ENCODE measurements around the gene LENG8.

Gene LENG8

DNA sequence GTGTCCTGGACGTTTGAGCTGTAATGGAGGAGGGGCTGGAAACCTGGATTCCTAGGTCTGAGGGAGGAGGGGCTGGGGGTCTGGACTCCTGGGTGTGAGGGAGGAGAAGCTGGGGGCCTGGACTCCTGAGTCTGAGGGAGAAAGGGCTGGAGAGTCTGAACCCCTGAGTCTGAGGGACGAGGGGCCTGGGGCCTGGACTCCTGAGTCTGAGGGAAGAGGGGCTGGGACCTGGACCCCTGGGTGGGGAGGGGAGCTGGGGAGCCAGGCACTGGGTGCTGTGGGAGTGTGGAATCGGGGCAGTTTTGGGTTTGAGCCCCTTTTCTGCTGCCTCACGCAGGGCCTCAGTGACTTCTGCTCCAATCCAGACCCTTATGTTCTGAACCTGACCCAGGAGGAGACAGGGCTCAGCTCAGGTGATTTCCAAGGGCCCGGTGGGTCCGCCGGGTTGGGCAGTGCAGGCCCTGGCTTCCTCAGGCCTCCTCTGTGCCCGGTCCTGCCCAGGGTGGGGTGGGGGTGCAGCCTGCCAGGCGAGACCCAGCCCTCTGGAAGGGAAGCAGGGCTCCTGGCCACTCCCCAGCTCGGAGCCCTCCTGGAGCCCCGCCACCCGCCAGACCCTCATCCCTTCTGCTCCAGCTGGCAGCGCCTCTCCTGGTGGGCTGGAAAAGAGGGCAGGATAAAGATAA lies 19.3 kb upstream of the LENG8 start:
- TF ChIP-seq, protein P1, sequence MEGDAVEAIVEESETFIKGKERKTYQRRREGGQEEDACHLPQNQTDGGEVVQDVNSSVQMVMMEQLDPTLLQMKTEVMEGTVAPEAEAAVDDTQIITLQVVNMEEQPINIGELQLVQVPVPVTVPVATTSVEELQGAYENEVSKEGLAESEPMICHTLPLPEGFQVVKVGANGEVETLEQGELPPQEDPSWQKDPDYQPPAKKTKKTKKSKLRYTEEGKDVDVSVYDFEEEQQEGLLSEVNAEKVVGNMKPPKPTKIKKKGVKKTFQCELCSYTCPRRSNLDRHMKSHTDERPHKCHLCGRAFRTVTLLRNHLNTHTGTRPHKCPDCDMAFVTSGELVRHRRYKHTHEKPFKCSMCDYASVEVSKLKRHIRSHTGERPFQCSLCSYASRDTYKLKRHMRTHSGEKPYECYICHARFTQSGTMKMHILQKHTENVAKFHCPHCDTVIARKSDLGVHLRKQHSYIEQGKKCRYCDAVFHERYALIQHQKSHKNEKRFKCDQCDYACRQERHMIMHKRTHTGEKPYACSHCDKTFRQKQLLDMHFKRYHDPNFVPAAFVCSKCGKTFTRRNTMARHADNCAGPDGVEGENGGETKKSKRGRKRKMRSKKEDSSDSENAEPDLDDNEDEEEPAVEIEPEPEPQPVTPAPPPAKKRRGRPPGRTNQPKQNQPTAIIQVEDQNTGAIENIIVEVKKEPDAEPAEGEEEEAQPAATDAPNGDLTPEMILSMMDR (conservative IDR thresholded peaks at IDR 0.05) = no peak
- no peak for TF ChIP-seq ZFX (IDR thresholded peaks at IDR 0.05)
- no peak overlapping the region for H3K27ac ChIP-seq

DNA sequence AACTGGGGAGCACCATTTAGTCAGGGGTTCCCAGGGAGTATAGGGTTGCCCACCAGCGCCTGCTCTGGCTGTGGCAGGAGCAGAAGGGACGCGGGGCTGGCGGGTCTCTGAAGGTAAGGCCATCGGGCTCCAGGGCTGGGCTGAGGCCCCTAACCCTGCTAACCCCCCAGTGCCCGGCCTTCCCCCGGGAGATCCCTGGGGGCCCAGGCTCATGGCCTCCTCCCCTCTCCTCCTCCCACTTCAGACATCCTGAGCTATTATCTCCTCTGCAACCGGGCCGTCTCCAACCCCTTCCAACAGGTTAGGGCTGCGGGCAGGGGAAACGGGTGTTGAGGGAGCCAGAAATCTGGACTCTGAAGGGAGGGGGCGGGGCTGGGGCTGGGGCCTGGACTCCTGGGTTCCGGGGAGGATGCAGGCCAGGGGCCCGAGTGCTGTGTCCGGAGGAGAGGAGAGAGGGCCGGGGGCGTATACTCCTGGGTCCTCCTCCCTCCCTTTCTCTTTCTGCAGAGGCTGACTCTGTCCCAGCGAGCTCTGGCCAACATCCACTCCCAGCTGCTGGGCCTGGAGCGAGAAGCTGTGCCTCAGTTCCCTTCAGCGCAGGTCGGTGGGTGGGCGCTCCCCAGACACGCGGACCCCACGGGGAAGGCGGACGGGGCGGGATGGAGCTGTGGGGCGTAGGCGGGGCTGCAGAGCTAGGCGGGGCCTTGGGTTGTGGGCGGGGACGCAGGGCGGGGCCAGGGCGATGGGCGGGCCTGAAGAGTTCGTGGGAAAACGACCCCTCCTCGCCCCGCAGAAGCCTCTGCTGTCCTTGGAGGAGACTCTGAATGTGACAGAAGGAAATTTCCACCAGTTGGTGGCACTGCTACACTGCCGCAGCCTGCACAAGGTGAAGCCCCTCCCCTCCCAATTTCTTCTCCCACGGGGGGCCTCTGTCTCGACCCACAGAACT lies 18.4 kb upstream of the LENG8 start:
- TF ChIP-seq, protein P1 (conservative IDR thresholded peaks at IDR 0.05) = no peak; the same call in 1 of the 2 replicates
- no peak for TF ChIP-seq ZFX (IDR thresholded peaks at IDR 0.05)
- H3K27ac ChIP-seq = peak overlapping the region; percentile 77

DNA sequence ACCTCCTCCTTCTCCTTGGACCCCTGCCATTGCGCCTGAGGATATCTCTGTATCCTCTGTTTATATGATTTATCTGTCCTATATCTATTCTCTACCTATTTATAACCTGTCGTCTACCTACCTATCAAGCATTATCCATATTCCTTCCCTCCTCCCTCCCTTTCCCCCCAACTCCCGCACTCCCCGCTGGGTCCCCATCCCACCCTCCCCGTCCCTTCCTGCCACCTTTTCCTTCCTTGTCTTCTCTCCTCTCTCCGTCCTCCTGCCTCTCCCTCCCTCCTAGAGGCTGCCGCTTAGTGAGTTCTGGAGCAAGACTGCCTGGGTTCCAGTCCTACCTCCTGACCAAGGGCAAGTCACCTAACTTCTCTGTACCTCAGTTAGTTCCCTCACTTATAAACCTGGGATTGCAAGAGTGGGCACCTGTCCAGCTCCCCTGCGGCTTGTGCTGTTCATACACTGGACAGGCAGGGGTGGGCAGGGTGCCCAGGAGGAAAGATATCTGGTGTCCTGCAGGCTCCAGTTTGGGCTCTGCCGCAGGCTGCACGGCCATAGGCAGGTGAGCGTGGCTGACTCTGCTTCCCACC lies 17.7 kb upstream of the LENG8 start:
- TF ChIP-seq, protein P1 (conservative IDR thresholded peaks at IDR 0.05) = no peak; the same call in 1 of the 2 replicates
- no peak for TF ChIP-seq ZFX (IDR thresholded peaks at IDR 0.05)
- H3K27ac ChIP-seq = peak overlapping the region; percentile 77

DNA sequence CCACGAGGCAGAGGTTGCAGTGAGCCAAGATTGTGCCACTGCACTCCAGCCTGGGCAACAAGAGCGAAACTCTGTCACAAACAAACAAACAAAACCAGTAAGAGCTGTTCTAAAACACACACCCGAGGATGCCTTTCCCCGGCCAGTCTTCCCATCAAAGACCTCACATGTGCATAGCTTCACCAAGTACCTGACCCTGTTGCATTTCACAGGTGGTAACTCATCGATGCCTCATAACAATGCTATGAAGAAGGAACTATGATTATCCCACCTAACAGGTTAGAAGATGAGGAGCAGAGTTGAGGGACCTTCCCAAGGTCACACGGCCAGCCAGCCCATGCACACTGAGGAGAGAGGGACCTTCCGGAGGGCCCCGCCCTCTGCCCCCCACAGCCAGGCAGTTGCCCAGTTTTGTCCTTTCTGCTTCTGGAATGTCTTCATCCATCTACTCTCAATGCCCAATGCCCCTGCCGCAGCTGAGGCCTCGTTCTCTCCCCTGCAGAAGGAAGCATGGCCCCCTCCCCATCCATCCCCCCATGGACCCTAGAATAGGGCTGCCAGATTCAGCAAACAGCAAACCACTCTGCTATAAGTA lies 16.8 kb upstream of the LENG8 start:
- no peak for TF ChIP-seq ZFX (IDR thresholded peaks at IDR 0.05)
- TF ChIP-seq, protein P1 (conservative IDR thresholded peaks at IDR 0.05) = no peak
- peak overlapping the region; percentile 77 for H3K27ac ChIP-seq

DNA sequence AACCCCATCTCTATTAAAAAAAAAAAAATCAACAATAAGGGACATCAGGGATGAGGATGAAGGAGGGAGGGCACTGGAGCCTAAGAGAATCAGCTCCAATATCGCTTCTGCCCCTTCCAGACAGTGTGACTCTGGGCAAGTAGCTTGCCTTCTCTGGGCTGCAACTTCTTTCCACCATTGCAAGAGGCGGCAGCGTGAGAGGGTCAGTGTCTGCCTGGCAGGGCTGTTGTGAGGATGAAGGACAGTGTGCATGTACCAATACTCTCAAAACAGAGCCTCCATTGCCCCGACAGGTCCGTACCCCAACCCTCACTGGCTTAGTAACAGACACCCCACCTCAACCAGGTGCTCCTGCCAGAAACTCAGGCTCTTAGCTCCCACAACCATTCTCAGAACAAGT lies 15.3 kb upstream of the LENG8 start:
- TF ChIP-seq, protein P1 (conservative IDR thresholded peaks at IDR 0.05) = no peak
- TF ChIP-seq ZFX (IDR thresholded peaks at IDR 0.05) = no peak
- peak overlapping the region; percentile 77; the same call in 1 of the 2 replicates for H3K27ac ChIP-seq

DNA sequence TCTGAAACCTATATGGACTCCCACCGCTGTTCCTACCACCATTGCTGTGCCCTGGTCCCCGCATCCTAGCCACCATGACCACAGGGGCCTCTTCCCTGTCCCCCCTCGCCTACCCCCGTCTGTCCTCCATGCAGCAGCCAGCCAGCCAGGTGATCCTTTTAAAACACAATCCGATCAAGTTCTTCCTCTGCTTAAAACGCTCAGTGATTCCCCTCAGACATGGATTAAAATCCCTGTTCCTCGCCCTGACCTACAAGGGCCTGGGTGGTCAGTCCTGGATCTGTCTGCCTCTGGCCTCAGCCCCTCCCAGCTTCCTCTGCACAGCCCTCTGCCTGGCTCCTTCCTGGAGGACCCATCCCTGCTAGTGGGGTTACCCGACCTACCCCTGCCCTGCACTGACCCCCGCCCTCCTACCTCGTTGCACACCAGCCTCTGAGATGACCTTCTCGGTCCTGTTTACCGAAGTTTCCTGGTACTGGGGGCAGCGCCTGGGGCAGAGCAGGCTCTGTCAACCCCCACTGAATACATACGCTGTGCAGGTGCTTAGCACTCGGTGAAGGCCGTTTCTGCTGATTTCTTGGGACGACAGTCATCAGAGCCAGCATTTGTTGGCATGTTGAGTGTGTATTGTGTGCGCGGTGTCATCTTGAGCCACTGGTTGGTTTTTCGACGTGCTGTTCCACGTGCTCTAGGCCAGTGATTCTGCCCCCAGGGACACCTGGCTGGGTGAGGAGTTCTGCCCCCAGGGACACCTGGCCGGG lies 14.7 kb upstream of the LENG8 start:
- TF ChIP-seq, protein P1 (conservative IDR thresholded peaks at IDR 0.05) = no peak
- no peak for TF ChIP-seq ZFX (IDR thresholded peaks at IDR 0.05)
- peak overlapping the region; percentile 77; the same call in 1 of the 2 replicates for H3K27ac ChIP-seq

Data from C4-2B (cell line).